Natural killer cell treated with Interleukin-12 subunit alpha and Interleukin-12 subunit beta and Interleukin-15 and Interleukin-18, amount 100 ng/mL, for 72 hours (primary cell): ENCODE measurements around the gene OR5K1. TPM values are rescaled to one million over a fixed set of nuclear protein-coding genes. Genes with fewer than 3 reads are reported as not detected.

Experiments
- ATAC-seq, 2 donors: fragments of 150-1000 bp; cut with Tn5 transposase in 1 of 2; sonication (Bioruptor Pico), chemical (Tn5 transposase) in 1 of 2; 2 replicates each; pipeline ENCODE4 v1.10.0; 2021
- DNase-seq: peaks from one replicate; pipeline ENCODE4 v3.0.0; 2022; ENCODE audit warnings: low spot score
- H3K27ac Mint-ChIP-seq, 2 donors: 1 replicate in 1 of 2; 2 replicates in 1 of 2; pipeline ENCODE4 v1.8.0; 2022; ENCODE audit warnings: mixed read lengths in 2 of 2, mild to moderate bottlenecking in 1 of 2, moderate library complexity in 1 of 2
- H3K27me3 Mint-ChIP-seq, 2 donors: 1 replicate in 1 of 2; 2 replicates in 1 of 2; pipeline ENCODE4 v1.8.0; 2022; ENCODE audit warnings: mixed read lengths in 2 of 2
- H3K36me3 Mint-ChIP-seq: one replicate; pipeline ENCODE4 v1.8.0; 2022; ENCODE audit warnings: mixed read lengths
- H3K4me1 Mint-ChIP-seq, 2 donors: 1 replicate in 1 of 2; 2 replicates in 1 of 2; pipeline ENCODE4 v1.8.0; 2022; ENCODE audit warnings: low read depth in 2 of 2, mixed read lengths in 2 of 2, mild to moderate bottlenecking in 1 of 2
- H3K4me3 Mint-ChIP-seq: one replicate; pipeline ENCODE4 v1.8.0; 2022; ENCODE audit warnings: mixed read lengths
- H3K9me3 Mint-ChIP-seq: 2 replicates; pipeline ENCODE4 v1.8.0; 2022; ENCODE audit warnings: mixed read lengths
- total RNA-seq, 2 donors: library from RNA; stranded (reverse); gene quantifications; one replicate each; pipeline ENCODE4 v1.2.3, GENCODE V29; 2022

OR5K1 gene
- total RNA-seq, 2 donors from 2014 or later = not detected

DNA sequence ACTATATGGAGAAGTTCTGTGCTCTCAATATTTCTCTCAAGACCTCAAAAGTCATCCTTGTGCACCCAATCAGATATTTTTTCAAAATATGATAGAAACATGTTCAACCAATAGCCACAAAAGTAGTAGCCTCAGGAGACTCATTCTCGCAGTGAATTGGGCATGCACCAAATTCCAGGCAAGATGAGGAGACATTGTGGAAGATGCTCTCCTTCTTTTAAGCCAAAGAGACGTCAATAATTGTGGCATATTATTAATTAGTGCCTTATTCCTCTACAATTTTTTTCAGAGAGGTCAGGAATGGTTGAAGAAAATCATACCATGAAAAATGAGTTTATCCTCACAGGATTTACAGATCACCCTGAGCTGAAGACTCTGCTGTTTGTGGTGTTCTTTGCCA, 34.4 kb downstream of the OR5K1 start, which contains the start of gene OR5K2:
OR5K2 (plus strand) TSS at position 301 of the 400 bp plus-strand sequence; CDS start at position 301, 0 bp downstream.
- ATAC-seq (no peak), DNase-seq (no peak)
- Mint-ChIP-seq H3K36me3 (no peaks in the 10 kb centered on the region), H3K9me3 (no peaks in the 10 kb centered on the region), H3K4me1 (peaks cover 0 to 2% of the 10 kb centered on the region in 2 donors), H3K27me3 (peaks cover 0 to 4% of the 10 kb centered on the region in 2 donors), H3K4me3 (no peak within 1 kb of the TSS), H3K27ac (no peak within 1 kb of the TSS)

DNA sequence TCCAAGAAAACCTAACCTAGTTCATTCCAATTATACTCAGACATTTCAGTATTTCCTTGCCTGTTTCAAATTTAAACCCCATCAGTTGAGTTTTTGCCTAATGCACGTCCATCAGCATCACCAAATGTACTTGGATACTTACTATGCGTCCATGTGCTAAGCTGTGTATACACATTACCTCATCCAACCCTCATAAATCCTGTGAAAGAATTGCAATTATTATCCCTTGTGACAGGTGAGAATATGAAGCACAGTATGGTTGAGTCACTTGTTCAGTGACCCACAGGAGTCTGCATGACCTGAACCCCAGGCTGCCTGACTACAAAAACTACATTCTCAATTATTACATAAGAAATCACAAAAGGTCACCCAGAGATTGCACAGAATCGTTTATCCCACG, 37.0 kb downstream of the OR5K1 start:
- H3K4me3 Mint-ChIP-seq = no peak overlapping the region
- H3K27me3 Mint-ChIP-seq = no peaks in the 10 kb centered on the region
- DNase-seq (no peak), ATAC-seq (no peak)
- peaks cover 6% of the 10 kb centered on the region for H3K36me3 Mint-ChIP-seq
- H3K27ac Mint-ChIP-seq = no peak overlapping the region
- no peaks in the 10 kb centered on the region for H3K9me3 Mint-ChIP-seq
- H3K4me1 Mint-ChIP-seq = peaks cover 6 to 9% of the 10 kb centered on the region in 2 donors

DNA sequence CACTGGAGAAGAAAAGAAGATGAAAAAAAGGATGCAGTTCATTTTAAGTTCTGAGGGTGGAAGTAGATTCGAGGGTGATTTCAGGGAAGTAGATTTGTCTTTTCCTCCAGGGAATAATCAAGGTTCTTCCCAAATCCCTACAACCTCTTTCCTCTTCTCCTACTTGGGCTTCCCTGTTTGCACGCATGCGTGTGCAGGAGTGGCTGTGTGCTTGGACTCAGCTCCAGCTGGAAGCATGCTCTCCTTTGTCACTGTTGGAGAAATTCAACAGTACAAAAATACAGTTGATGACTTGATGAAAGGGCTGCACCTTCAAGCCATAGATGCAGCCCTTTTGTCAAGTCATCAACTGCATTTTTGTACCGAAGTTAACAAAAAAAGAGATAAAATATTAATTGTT, 38.3 kb downstream of the OR5K1 start:
- ATAC-seq = no peak
- no peaks in the 10 kb centered on the region for H3K9me3 Mint-ChIP-seq
- peaks cover 10% of the 10 kb centered on the region for H3K36me3 Mint-ChIP-seq
- peaks cover 9% of the 10 kb centered on the region in 2 donors for H3K4me1 Mint-ChIP-seq
- DNase-seq = no peak
- no peak overlapping the region for H3K4me3 Mint-ChIP-seq
- H3K27ac Mint-ChIP-seq = no peak overlapping the region
- H3K27me3 Mint-ChIP-seq = no peaks in the 10 kb centered on the region

DNA sequence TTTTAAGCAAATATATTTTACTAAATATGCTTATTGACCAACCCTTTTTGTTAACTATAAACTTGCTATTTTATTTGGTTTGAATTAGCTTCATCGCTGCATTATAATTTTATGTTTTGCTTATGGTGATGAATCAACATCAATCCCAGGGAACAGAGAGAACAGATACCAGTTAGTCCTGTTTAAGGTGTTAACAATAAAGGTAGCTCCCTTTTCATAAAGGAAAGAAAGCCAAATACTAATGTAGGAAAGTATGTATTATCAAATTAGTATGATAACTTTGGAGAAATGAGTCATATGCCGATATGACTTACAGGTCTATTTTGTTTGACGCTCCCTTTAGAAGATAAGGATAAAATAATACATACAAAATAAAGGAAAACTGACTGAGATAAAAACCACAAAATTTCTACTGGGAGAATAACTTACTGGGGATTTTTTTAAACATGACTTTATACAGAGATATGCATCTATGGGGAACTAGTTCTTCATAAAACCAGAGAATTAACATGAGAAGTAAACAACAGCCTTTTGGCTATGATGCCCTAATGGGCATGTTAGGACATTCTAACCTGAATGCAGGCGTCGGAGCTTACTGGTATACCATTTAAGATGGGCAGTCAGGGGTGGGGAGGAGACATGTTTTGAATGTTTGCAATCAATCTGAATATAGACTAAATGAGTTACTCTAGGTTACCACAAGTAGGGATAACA, 39.0 kb downstream of the OR5K1 start:
- no peak for DNase-seq
- ATAC-seq = no peak
- Mint-ChIP-seq H3K27me3 (no peaks in the 10 kb centered on the region), H3K9me3 (no peaks in the 10 kb centered on the region), H3K4me3 (no peak overlapping the region), H3K36me3 (peaks cover 18% of the 10 kb centered on the region), H3K4me1 (peaks cover 9% of the 10 kb centered on the region in 2 donors), H3K27ac (no peak overlapping the region)

DNA sequence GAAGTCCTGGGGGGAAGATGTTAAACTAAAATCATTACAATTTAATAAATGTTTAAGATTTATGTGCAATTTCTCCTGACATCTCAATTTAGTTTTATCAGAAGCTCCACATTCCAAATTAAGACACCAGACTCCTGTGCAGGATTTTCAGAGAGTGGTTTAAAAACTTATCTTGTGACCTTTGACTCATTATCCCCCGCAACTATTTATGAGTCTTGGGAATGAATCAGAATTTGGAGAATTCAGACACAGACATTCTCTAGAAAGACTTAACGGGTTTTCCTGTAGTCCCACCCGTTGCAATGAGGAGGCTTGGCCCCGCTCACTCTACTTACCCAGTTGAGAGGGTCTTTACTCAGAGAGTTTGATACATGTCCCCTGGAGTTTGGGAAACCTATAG, 41.5 kb downstream of the OR5K1 start:
- no peak for DNase-seq
- no peaks in the 10 kb centered on the region for H3K27me3 Mint-ChIP-seq
- H3K36me3 Mint-ChIP-seq = peaks cover 28% of the 10 kb centered on the region
- H3K4me1 Mint-ChIP-seq = peaks cover 9 to 14% of the 10 kb centered on the region in 2 donors
- H3K4me3 Mint-ChIP-seq = no peak overlapping the region
- no peaks in the 10 kb centered on the region for H3K9me3 Mint-ChIP-seq
- no peak for ATAC-seq
- H3K27ac Mint-ChIP-seq = no peak overlapping the region

DNA sequence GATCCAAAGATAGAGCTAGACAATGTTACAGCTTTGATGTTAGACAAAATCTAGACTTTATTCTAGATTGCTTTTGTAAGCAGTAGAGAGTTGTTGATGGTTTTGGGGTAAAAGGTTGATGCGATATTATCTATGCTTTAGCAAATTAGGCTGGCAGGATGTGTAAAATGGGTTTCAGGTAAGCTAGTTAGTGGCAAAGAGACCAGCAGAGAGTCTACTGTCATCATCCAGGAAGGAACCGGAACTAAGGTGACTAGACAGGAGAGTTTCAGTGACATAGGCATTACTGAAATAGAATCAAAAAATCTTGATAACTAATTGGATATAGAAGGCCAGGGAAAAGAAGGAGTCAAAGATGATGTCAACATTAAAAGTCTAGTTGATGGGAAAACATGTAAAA, 45.6 kb downstream of the OR5K1 start:
- peaks cover 43% of the 10 kb centered on the region for H3K36me3 Mint-ChIP-seq
- peaks cover 13 to 24% of the 10 kb centered on the region in 2 donors for H3K4me1 Mint-ChIP-seq
- H3K4me3 Mint-ChIP-seq = no peak overlapping the region
- H3K27me3 Mint-ChIP-seq = no peaks in the 10 kb centered on the region
- H3K9me3 Mint-ChIP-seq = no peaks in the 10 kb centered on the region
- DNase-seq (no peak), ATAC-seq (no peak)
- H3K27ac Mint-ChIP-seq = no peak overlapping the region

DNA sequence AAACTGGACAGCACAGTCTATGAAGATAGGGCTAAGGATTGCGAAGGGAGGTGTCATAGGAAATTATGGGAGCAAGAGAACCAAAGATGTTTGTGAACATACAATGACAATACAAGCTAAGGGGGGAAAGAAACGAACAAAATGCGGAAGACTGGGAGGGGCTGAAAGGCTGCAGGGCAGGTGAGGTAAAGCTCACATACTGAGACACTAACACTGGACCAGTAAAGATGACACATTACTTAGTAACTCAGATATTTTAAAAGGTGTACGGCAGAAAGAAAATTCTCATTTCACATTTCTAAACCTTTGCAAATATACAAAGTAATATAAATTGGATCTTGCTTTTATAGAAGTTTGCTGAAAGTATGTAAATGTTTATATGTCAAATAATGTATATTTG, 49.6 kb downstream of the OR5K1 start:
- no peak overlapping the region for H3K4me3 Mint-ChIP-seq

DNA sequence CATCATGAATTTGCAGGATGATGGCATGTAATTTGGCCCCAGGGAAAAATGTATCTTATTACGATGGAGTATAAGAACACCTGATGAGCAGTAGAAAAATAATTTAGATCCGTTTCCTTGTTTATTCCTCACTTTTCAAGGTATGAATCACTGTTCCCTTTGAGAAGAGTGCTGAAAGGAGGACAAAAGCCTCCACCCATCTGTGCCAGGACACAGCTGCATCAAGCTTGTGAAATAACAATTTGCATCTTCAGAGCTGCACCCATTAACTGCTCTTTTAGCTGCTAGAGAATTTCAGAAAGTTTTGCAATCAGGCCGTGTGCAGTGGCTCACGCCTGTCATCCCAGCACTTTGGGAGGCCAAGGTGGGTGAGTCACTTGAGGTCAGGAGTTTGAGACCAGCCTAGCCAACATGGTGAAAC, 50.1 kb downstream of the OR5K1 start:
- Mint-ChIP-seq H3K27ac (peak overlapping the region; percentile 2 to 40), H3K9me3 (no peaks in the 10 kb centered on the region), H3K4me3 (no peak overlapping the region), H3K4me1 (peaks cover 35 to 41% of the 10 kb centered on the region in 2 donors), H3K36me3 (peaks cover 46% of the 10 kb centered on the region), H3K27me3 (no peaks in the 10 kb centered on the region)
- DNase-seq (peak; percentile 61), ATAC-seq (peak; percentile 87 to 88)

More for the DNA sequence above, 49.6 kb downstream of the OR5K1 start:
- Mint-ChIP-seq H3K27ac (peak overlapping the region; percentile 2 to 40), H3K9me3 (no peaks in the 10 kb centered on the region), H3K36me3 (peaks cover 48% of the 10 kb centered on the region), H3K27me3 (no peaks in the 10 kb centered on the region), H3K4me1 (peaks cover 34 to 39% of the 10 kb centered on the region in 2 donors)
- DNase-seq = no peak
- no peak for ATAC-seq

DNA sequence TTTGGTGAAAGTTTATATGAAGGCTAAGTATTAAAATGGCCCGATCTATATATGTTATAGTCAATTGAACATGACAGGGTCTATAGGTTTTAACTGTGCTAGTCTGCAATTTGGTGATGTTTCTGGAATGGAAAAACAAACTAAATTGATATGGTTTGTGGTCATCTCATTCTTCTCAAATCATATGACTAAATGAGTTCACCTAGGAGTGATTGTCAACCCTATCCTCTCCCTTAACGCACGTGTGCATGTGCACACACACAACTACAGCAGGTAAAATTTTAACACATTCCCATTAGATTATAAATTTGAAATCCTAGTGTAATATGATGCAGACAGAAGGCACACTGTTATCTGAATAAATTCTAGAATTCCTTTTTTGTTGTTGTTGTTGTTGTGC, 50.7 kb downstream of the OR5K1 start:
- H3K27ac Mint-ChIP-seq = peak overlapping the region in 1 of 2 donors; percentile 2
- H3K27me3 Mint-ChIP-seq = no peaks in the 10 kb centered on the region
- no peaks in the 10 kb centered on the region for H3K9me3 Mint-ChIP-seq
- H3K4me1 Mint-ChIP-seq = peaks cover 35 to 47% of the 10 kb centered on the region in 2 donors
- DNase-seq = no peak
- peaks cover 46% of the 10 kb centered on the region for H3K36me3 Mint-ChIP-seq
- peak in 1 of 2 donors; percentile 8 for ATAC-seq
- H3K4me3 Mint-ChIP-seq = no peak overlapping the region

DNA sequence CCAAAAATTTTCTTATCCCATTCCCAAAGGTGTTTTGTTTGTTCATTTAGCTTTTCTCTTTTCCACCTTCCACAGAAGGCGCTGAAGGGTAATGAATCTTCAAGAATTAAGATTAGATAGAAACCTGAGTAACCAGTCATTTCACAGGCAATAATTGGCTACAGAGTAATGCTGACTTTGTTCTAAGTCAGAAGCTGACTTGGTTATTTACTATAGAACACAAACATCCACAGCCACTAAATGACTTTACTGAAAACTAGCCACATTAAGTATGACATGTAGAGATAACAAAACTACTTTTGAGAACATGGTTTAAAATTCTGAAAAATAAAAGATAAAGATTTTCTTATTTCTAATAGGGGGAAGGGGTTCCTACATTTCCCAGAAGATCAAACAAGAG, 51.9 kb downstream of the OR5K1 start:
- peaks cover 58% of the 10 kb centered on the region for H3K36me3 Mint-ChIP-seq
- H3K4me1 Mint-ChIP-seq = peaks cover 45 to 59% of the 10 kb centered on the region in 2 donors
- no peak overlapping the region for H3K27ac Mint-ChIP-seq
- no peak for DNase-seq
- no peaks in the 10 kb centered on the region for H3K9me3 Mint-ChIP-seq
- no peak for ATAC-seq
- no peak overlapping the region for H3K4me3 Mint-ChIP-seq
- H3K27me3 Mint-ChIP-seq = no peaks in the 10 kb centered on the region

DNA sequence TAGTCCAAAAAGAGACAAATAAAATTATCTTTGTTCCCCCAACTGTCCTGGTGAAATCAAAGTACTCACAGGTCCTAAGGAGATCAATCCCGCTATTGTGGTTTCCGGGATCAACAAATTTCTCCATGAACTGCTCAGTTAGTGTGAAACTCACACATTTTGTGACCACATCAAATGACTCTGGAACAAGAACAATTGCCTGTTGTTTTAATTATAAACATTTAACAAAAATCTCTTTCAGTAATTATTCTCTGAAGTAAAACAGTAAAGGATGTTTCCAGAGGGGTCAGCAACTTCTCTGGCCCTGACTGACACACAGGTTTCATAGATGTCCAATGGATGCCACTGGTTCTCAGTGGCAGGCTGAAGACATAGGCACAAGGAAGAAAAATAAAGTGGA, 55.8 kb downstream of the OR5K1 start:
- H3K4me3 Mint-ChIP-seq = peak overlapping the region; percentile 92
- peaks cover 53 to 76% of the 10 kb centered on the region in 2 donors for H3K4me1 Mint-ChIP-seq
- peak overlapping the region; percentile 80 to 81 for H3K27ac Mint-ChIP-seq
- ATAC-seq = no peak
- no peaks in the 10 kb centered on the region for H3K9me3 Mint-ChIP-seq
- no peaks in the 10 kb centered on the region for H3K27me3 Mint-ChIP-seq
- peaks cover 63% of the 10 kb centered on the region for H3K36me3 Mint-ChIP-seq
- no peak for DNase-seq

DNA sequence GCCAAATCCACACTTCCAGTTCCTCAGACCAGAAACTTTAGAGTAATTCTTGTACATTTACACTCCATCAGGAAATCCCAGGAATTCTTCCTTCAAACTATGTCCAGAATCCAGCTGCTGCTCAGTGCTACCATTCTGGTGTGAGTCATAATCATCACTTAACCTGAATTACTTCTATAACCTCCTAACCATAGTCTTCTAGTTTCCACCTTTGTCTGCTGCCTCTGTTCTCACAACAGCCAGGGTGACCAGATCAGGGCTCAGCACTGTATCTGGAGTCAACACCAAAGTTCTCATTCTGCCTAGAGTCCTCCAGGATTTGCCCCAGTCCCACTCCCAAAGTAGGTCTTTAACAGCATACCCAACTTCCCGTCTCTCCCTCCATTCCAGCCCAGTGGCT, 56.4 kb downstream of the OR5K1 start:
- Mint-ChIP-seq H3K9me3 (no peaks in the 10 kb centered on the region), H3K36me3 (peaks cover 63% of the 10 kb centered on the region), H3K4me1 (peaks cover 54 to 73% of the 10 kb centered on the region in 2 donors), H3K27me3 (no peaks in the 10 kb centered on the region), H3K4me3 (peak overlapping the region; percentile 92), H3K27ac (peak overlapping the region; percentile 80 to 81)
- no peak for ATAC-seq
- DNase-seq = no peak

DNA sequence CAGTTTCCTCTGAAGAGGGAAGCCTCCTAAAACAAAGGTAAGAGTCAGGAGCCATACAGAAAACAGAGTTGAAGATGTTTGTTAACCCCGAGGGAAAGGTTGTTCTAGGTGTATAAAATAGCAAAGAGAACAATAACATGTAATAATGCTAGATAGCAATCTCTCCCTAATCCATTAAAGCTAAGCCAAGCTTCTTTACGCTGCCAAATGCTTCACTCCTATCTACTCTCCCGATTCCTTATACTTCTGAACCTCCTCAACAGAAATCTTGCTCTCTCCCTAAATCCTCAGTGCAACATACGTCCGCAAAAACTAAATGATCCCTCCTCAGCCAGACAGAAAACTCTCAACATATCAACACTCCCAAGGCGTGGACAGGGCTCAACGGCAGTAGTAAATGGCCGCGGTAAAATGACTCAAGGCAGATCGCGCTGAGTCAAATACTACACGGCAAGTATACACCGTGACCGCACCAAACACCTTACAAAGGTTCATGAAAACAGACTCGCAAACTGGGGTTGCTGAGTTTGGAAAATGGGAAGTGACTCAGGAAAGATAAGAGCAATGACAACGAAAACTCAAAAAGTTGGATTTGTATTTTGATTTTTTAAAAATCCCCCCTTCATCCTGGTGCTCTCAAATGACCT, 59.0 kb downstream of the OR5K1 start:
- peaks cover 54 to 72% of the 10 kb centered on the region in 2 donors for H3K4me1 Mint-ChIP-seq
- H3K9me3 Mint-ChIP-seq = no peaks in the 10 kb centered on the region
- H3K27me3 Mint-ChIP-seq = no peaks in the 10 kb centered on the region
- ATAC-seq (peak; percentile 60 to 75), DNase-seq (no peak)
- peak overlapping the region; percentile 92 for H3K4me3 Mint-ChIP-seq
- H3K36me3 Mint-ChIP-seq = peaks cover 45% of the 10 kb centered on the region
- H3K27ac Mint-ChIP-seq = peak overlapping the region; percentile 80 to 81
